Measurements from ENCODE around the gene NFATC1. TPM values are rescaled to one million over a fixed set of nuclear protein-coding genes. Genes with fewer than 3 reads are reported as not detected.

NFATC1 gene
- total RNA-seq, 1 donor from 2014 or later: 64.1 TPM

DNA sequence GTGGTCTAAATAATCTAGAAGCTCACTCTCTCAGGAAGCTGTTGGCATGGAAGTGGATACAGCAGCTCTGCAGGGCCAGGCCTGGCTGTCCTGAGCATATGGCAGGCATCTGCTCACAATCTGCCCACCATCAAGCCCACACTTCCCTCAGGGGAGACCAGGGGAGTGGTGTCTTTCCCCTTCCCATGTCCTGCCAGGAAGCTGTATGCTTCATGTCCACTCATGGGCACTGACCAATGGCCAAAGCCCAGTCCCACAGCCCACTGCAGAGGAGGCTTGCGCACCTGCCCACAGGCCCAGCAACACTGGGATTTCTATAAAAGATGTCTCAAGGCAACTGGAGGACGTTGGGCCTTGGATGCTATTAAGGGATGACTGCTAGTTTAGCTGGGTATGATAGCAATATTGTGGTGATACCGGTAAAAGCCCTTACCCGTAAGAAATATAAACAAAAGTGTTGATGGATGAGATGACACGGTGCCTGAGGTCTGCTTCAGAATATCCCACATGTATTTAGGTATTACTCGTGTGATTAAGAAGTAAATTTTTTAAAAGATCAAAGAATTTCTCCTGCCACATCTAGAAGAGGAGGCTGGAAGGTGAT, 177.2 kb downstream of the NFATC1 start:
- no peak overlapping the region for H3K4me3 ChIP-seq
- no peak for DNase-seq (ENCODE audit: low spot score in 2 of 2)
- H3K9me3 ChIP-seq: peaks cover 7 to 18% of the 10 kb centered on the region in 2 donors
- intact Hi-C loops (cut with DNase I): no loop called here
- no peaks in the 10 kb centered on the region for H3K27me3 ChIP-seq
- TF ChIP-seq, protein P1, sequence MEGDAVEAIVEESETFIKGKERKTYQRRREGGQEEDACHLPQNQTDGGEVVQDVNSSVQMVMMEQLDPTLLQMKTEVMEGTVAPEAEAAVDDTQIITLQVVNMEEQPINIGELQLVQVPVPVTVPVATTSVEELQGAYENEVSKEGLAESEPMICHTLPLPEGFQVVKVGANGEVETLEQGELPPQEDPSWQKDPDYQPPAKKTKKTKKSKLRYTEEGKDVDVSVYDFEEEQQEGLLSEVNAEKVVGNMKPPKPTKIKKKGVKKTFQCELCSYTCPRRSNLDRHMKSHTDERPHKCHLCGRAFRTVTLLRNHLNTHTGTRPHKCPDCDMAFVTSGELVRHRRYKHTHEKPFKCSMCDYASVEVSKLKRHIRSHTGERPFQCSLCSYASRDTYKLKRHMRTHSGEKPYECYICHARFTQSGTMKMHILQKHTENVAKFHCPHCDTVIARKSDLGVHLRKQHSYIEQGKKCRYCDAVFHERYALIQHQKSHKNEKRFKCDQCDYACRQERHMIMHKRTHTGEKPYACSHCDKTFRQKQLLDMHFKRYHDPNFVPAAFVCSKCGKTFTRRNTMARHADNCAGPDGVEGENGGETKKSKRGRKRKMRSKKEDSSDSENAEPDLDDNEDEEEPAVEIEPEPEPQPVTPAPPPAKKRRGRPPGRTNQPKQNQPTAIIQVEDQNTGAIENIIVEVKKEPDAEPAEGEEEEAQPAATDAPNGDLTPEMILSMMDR (IDR thresholded peaks at IDR 0.05): no peak
- no peak overlapping the region for H3K27ac ChIP-seq
- no peaks in the 10 kb centered on the region for H3K36me3 ChIP-seq
- H3K4me1 ChIP-seq: peaks cover 8 to 15% of the 10 kb centered on the region in 2 donors

DNA sequence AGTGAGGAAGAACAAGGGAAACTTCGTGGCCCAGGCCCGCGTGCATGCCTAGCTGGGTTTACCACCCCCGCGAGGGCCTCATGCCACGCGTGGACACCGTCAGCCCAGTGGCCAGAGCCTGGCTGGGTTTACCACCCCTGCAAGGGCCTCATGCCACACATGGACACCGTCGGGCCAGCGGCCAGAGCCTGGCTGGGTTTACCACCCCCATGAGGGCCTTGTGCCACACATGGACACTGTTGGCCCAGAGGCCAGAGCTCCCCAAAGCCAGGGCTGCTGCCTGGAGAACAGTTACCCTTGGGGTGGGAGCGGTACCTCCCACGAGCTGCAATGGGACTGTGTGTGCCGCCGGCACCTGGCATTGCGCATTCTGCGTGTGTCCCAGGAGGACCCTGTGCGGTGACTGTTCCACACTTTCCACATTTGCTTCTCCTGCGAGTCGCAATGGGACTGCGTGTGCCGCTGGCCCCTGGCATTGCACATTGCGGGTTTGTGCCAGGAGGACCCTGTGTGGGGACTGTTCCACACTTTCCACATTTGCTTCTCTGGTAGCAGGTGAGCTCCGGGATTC, 178.3 kb downstream of the NFATC1 start:
- H3K4me1 ChIP-seq: peaks cover 8 to 18% of the 10 kb centered on the region in 2 donors
- no peaks in the 10 kb centered on the region for H3K27me3 ChIP-seq
- intact Hi-C loops (cut with DNase I): no loop called here
- H3K9me3 ChIP-seq: peaks cover 7 to 18% of the 10 kb centered on the region in 2 donors
- H3K4me3 ChIP-seq: no peak overlapping the region
- H3K36me3 ChIP-seq: no peaks in the 10 kb centered on the region
- no peak overlapping the region for H3K27ac ChIP-seq
- TF ChIP-seq, protein P1 (IDR thresholded peaks at IDR 0.05): no peak
- peak in 1 of 2 donors; percentile 43 for DNase-seq (ENCODE audit: low spot score in 2 of 2)

DNA sequence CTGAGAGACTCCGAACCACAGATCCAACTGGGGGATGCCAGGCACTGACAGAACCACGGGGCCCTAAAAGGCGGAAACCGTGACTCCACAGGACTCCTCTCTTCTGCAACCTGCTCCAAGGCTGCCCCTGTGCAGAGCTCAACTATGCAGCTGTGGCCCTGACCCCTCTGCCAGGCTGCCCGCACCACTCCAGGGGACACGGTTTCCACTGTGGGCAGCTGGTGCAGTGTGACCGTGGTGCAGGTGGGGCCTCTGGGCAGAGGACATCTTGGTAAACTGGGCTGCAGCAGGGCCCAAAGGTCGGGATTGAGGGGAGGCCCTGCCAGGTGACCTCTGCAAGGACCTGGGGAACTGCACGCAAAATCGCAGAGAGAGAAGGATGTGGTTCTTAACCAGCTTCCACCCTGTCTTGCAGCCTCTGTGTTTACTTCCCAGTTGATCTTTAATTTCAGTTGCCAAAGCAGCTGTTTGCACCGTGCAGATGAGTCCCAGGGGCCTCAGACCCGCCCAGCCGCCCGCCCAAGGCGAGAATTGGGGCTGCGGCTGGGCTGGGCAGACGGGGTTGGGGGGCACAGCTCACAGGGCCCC, 179.3 kb downstream of the NFATC1 start:
- Histone ChIP-seq H3K9me3 (peaks cover 7 to 18% of the 10 kb centered on the region in 2 donors), H3K4me3 (no peak overlapping the region), H3K27me3 (no peaks in the 10 kb centered on the region), H3K27ac (no peak overlapping the region), H3K36me3 (no peaks in the 10 kb centered on the region), H3K4me1 (peaks cover 8 to 18% of the 10 kb centered on the region in 2 donors)
- intact Hi-C loops (cut with DNase I): no loop called here
- DNase-seq (ENCODE audit: low spot score in 2 of 2): peak in 1 of 2 donors; percentile 54
- TF ChIP-seq, protein P1 (IDR thresholded peaks at IDR 0.05): no peak

DNA sequence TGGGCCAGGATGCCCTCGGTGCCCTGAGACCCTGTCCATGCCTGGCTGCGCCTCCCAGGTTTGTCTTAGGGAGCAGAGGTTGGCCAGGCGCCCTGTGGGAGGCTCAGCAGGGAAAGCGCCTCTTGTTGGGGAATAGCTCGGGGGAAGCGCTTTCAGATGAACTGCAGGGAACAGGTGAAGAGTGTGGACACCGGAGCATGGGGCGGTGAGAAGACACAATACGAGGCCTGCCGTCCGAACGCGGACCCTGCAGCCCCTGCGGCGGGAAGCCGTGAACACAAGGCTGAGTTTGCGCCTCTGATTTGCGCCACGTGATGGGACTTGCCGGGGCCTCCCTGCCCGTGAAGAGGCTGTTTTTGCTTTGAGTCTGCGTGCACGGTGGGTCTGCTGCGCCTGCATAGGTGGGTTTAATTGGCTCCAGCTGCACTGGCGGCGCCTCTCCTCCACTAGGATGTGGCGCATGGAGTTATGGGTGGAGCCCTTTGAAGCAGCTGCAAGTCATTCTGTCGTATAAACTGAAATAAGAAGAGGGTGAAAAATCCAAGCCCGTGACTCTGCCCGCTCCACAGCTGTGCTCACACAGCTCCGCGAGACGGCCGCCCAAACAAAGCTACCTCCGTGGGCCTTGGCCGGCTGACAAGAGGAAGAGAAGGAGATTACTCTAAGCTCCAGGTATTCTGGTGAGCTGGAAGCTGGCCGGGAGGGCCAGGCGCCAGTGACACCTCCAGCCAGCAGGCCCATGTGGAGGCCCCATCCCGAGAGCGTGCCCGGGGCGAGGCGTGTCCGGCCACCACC, 180.4 kb downstream of the NFATC1 start:
- TF ChIP-seq, protein P1 (IDR thresholded peaks at IDR 0.05): no peak
- intact Hi-C loops (cut with DNase I): no loop called here

DNA sequence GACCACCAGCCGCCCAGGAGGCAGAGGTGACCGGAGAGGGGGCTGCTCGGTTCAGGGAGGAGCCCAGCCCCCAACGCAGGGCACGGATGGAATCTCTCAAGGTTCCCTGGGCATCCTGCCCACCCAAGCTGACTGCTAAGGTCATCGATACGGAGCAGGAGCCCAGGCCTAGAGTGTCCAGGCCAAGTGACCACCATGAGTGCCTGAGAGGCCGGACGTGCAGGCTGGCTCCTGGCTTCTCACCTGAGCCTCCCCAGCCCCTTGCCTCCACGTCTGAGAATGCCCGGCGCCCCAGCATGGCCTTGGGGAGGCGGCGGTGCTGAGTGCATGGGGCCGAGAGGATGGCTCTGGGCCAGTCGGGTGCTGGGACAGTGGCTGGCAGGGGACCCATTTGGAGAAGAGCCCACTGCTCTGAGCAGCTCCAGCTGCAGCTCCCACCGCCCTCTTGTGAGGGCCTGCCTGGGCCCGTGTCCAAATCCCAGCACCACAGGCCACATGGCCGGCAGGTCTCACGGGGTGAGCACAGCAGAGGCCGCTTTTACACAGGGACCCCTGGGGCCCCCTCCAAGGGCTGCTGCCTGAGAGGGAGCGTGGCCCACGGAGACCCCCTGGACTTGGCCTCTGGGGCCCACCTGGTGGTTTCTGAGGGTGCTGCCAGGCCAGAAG, 181.1 kb downstream of the NFATC1 start:
- Histone ChIP-seq H3K36me3 (no peaks in the 10 kb centered on the region), H3K9me3 (peaks cover 7 to 18% of the 10 kb centered on the region in 2 donors), H3K4me3 (no peak overlapping the region), H3K4me1 (peaks cover 8 to 18% of the 10 kb centered on the region in 2 donors), H3K27ac (peak overlapping the region; percentile 26 to 47), H3K27me3 (no peaks in the 10 kb centered on the region)
- intact Hi-C loops (cut with DNase I): no loop called here
- TF ChIP-seq, protein P1 (IDR thresholded peaks at IDR 0.05): no peak
- peak in 1 of 2 donors; percentile 66 for DNase-seq (ENCODE audit: low spot score in 2 of 2)

More for the DNA sequence above, 180.4 kb downstream of the NFATC1 start:
- Histone ChIP-seq H3K4me1 (peaks cover 8 to 18% of the 10 kb centered on the region in 2 donors), H3K36me3 (no peaks in the 10 kb centered on the region), H3K4me3 (no peak overlapping the region), H3K9me3 (peaks cover 7 to 18% of the 10 kb centered on the region in 2 donors), H3K27me3 (no peaks in the 10 kb centered on the region), H3K27ac (peak overlapping the region; percentile 26 to 47)
- peak in 1 of 2 donors; percentile 58 for DNase-seq (ENCODE audit: low spot score in 2 of 2)

Measured in ascending aorta (tissue), 2 donors.